RWPE1 (cell line): Measurements from ENCODE around the gene GPX4.
A peak's percentile ranks its signal among the peaks of the same experiment; 100 is the strongest.

Source experiments
- CTCF ChIA-PET: fragments of 350-600 bp; sonication (Branson Sonifier 250); formaldehyde crosslinking; extraction: SDS; loops from one replicate; lab custom pipeline; 2021; lab: Yijun Ruan, JAX
- POLR2A ChIA-PET: fragments of 400-600 bp; formaldehyde crosslinking; extraction: SDS; loops from one replicate; lab custom pipeline; 2020; ENCODE audit warnings: antibody characterized with exemption; ENCODE audit not compliant: low non-redundant PET; lab: Yijun Ruan, JAX
- DNase-seq: peaks from one replicate; pipeline ENCODE4 v3.0.0; 2012; ENCODE audit warnings: low spot score
- H3K27ac ChIP-seq: fragments of 450-650 bp; 2 replicates; pipeline ENCODE4 v1.5.1; 2017
- TF ChIP-seq, protein P1 (sequence below): fragments of 450-650 bp; conservative IDR thresholded peaks from 2 replicates; pipeline ENCODE4 v1.5.1; 2017; ENCODE audit warnings: low read depth, mild to moderate bottlenecking

GPX4 gene

DNA sequence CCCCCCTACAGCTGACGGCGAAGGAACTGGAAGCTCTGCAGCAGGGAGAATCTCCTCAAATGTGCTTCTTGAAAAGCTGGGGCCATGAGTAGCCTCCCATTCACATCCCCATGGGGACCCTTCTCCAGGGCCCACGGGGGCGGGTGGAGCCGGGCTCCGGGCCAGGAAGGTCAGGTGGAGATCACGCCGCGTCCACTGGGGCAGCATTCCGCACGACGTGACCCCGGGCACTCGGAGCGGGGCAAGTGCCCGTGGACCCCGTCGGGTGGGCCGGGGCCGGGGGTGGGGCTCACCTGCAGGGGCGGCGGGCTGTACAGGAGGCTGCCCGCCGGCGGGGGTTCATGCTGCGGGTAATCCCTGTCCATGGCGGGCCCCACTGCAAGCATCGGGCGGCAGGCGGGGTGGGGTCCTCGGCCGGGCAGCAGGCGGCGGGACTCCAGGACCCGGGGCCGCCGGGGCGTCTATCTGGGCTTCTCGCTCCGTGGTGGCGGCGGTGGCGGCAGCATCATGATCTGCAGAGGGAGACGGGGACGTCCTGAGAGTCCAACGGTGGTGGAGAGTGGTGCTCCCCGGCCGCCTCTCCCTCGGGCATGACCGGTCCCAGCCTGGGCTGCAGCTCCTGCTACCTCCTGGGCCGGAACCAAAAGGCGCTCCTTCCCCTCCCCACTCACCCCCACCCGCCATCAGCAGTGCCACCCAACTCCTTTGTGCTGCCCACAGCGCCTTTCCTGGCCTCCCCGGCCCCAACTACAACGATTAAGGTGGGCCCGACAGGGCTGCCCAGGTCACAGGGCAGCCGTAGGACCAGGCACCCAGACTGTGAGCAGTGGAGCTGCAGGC is 50.3 kb downstream of the GPX4 start:
- peak overlapping the region; percentile 98 for H3K27ac ChIP-seq
- DNase-seq: no peak
- ChIA-PET POLR2A (no interaction called here), CTCF (interaction anchor here (0.7 to 1.0 kb wide), 3 partner anchors 25 to 67 kb away, joined by 3 to 6 read pairs (median 3); no protein-coding TSS in a partner anchor)
- TF ChIP-seq, protein P1, sequence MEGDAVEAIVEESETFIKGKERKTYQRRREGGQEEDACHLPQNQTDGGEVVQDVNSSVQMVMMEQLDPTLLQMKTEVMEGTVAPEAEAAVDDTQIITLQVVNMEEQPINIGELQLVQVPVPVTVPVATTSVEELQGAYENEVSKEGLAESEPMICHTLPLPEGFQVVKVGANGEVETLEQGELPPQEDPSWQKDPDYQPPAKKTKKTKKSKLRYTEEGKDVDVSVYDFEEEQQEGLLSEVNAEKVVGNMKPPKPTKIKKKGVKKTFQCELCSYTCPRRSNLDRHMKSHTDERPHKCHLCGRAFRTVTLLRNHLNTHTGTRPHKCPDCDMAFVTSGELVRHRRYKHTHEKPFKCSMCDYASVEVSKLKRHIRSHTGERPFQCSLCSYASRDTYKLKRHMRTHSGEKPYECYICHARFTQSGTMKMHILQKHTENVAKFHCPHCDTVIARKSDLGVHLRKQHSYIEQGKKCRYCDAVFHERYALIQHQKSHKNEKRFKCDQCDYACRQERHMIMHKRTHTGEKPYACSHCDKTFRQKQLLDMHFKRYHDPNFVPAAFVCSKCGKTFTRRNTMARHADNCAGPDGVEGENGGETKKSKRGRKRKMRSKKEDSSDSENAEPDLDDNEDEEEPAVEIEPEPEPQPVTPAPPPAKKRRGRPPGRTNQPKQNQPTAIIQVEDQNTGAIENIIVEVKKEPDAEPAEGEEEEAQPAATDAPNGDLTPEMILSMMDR: no peak

- ChIA-PET POLR2A (interaction anchor here (0.6 kb wide), 1 partner anchor 126 kb away, joined by 4 read pairs; no protein-coding TSS in a partner anchor), CTCF (interaction anchor here (0.7 to 1.1 kb wide), 5 partner anchors 24 to 76 kb away, joined by 3 to 6 read pairs (median 3); no protein-coding TSS in a partner anchor)
- peak; percentile 80 for DNase-seq
- peak overlapping the region; percentile 98 for H3K27ac ChIP-seq
- TF ChIP-seq, protein P1: no peak
Measured at GRCh38 chr19:1154731-1155351, 51.0 kb downstream of the GPX4 start.

- POLR2A ChIA-PET: interaction anchor here (0.6 kb wide), 1 partner anchor 127 kb away, joined by 4 read pairs; no protein-coding TSS in a partner anchor
- TF ChIP-seq, protein P1: no peak
- no peak for DNase-seq
- CTCF ChIA-PET: interaction anchor here (0.6 to 1.1 kb wide), 5 partner anchors 42 to 91 kb away, joined by 3 to 6 read pairs (median 3); no protein-coding TSS in a partner anchor
- peak overlapping the region; percentile 98 for H3K27ac ChIP-seq
Measured at GRCh38 chr19:1155352-1156304, 51.8 kb downstream of the GPX4 start.
